ENCODE results near the gene B3GAT1.

DNA sequence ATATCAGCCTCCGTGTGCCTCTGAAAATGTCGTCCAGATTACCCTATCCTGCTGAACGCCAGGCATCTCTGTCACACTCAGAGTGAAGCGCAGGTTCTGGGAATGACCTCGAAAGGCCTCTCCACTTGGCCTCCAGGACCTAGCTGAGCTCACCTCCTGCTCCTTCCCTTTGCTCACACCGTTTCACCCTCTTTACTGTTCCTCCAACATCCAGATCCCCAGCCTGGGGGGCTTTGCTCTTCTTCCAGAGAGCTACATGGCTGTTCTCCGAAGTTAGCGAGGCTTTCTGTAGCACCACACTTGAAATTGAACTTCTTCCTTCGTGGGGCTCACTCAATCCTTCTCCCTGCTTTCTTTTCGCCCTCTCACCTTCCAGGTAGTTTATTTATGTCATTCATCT, 52.4 kb downstream of the B3GAT1 start:
- TF ChIP-seq, protein P1, sequence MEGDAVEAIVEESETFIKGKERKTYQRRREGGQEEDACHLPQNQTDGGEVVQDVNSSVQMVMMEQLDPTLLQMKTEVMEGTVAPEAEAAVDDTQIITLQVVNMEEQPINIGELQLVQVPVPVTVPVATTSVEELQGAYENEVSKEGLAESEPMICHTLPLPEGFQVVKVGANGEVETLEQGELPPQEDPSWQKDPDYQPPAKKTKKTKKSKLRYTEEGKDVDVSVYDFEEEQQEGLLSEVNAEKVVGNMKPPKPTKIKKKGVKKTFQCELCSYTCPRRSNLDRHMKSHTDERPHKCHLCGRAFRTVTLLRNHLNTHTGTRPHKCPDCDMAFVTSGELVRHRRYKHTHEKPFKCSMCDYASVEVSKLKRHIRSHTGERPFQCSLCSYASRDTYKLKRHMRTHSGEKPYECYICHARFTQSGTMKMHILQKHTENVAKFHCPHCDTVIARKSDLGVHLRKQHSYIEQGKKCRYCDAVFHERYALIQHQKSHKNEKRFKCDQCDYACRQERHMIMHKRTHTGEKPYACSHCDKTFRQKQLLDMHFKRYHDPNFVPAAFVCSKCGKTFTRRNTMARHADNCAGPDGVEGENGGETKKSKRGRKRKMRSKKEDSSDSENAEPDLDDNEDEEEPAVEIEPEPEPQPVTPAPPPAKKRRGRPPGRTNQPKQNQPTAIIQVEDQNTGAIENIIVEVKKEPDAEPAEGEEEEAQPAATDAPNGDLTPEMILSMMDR (IDR thresholded peaks at IDR 0.05) = no peak
- TF ChIP-seq POLR2A (IDR thresholded peaks at IDR 0.05) (no peak), EP300 (IDR thresholded peaks at IDR 0.05) (no peak)
